DOHH2 (cell line): ENCODE results near the gene SLC25A53.

Experiments used
- EZH2phosphoT487 ChIP-seq: fragments of 200-600 bp; sonication (generic); IDR thresholded peaks from 2 replicates; pipeline ENCODE4 v1.6.1; 2017; ENCODE audit warnings: borderline replicate concordance, mild to moderate bottlenecking, antibody characterized with exemption, low read length, moderate library complexity, mixed read lengths
- TF ChIP-seq, protein P1 (sequence below): fragments of 200-600 bp; sonication (generic); IDR thresholded peaks from one replicate; pipeline ENCODE4 v1.5.1; 2014; ENCODE audit warnings: antibody characterized with exemption, mild to moderate bottlenecking, low read depth, low read length; ENCODE audit not compliant: poor library complexity, severe bottlenecking

DNA sequence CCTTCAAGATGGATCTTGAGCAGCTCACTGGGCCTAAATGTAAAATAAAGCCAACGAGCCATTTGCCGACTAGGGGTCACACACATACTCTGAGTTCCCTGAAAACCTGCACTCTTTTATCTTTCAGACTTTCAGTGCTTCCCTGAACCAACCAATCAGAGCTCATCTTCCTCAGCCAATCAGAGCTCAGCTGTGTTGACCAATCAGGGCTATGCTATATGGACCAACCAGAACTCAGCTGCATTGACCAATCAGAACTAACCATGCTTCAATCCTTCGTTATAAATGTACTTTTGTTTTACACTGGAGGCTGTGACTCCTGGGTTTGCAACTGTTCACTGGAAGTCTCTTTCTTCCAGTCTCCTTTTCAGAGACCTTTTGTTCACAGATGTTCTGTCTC, 19.3 kb downstream of the SLC25A53 start:
- TF ChIP-seq, protein P1, sequence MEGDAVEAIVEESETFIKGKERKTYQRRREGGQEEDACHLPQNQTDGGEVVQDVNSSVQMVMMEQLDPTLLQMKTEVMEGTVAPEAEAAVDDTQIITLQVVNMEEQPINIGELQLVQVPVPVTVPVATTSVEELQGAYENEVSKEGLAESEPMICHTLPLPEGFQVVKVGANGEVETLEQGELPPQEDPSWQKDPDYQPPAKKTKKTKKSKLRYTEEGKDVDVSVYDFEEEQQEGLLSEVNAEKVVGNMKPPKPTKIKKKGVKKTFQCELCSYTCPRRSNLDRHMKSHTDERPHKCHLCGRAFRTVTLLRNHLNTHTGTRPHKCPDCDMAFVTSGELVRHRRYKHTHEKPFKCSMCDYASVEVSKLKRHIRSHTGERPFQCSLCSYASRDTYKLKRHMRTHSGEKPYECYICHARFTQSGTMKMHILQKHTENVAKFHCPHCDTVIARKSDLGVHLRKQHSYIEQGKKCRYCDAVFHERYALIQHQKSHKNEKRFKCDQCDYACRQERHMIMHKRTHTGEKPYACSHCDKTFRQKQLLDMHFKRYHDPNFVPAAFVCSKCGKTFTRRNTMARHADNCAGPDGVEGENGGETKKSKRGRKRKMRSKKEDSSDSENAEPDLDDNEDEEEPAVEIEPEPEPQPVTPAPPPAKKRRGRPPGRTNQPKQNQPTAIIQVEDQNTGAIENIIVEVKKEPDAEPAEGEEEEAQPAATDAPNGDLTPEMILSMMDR = no peak
- TF ChIP-seq EZH2phosphoT487 = no peak
